SHP77 (cell line): ENCODE results near the gene EFCAB5.
A peak's percentile ranks its signal among the peaks of the same experiment; 100 is the strongest.
"Not testable (repeated sequence)": the region's sequence is repeated elsewhere in the genome, so short reads cannot be mapped to it uniquely, and the experiment has no call there.

ENCODE experiments used
- DNase-seq, 2 experiments: peaks; one replicate each; lab custom pipeline; 2025; lab: John Stamatoyannopoulos, UW

Gene EFCAB5

DNA sequence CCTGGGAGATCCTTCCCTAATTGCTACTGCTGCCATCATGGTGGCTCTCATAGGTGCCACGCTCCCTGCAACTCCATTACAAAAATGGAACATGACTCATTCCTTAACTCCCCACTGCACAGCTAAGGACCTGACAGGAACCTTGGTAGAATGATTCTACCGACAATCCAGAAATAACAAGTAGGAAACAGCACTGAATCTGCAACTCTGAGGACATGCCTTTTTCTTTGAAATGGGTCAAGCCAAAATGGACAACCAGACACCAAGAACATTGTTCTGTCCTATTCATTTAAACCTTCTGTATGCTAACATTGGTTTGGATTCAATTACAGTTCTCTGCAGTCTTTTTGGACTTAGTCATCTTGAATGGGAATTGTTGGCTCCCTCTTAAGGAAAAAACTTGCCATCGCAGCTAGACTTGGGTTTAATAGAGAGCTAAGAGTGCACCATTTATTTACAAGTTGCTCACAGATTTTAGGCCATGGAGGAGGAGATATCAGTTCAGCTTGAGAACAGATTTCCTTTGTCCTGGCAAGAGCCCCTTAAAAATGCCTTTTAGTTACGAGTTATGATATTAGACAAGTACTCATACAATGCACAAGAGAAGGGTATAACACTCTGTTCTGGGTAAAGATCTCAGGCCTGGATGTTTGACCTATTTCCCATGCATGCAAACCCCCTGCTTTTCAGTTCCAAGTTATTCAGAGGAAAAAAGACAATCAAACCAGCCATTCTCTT, 154.2 kb downstream of the EFCAB5 start:
- peak in 1 of 2 experiments; percentile 1 for DNase-seq

- DNase-seq, result no peak
Measured at GRCh38 chr17:30101686-30102390, 160.4 kb downstream of the EFCAB5 start.

GRCh38 chr17:30103921-30104320, 162.5 kb downstream of the EFCAB5 start:
- DNase-seq, result no peak

DNA sequence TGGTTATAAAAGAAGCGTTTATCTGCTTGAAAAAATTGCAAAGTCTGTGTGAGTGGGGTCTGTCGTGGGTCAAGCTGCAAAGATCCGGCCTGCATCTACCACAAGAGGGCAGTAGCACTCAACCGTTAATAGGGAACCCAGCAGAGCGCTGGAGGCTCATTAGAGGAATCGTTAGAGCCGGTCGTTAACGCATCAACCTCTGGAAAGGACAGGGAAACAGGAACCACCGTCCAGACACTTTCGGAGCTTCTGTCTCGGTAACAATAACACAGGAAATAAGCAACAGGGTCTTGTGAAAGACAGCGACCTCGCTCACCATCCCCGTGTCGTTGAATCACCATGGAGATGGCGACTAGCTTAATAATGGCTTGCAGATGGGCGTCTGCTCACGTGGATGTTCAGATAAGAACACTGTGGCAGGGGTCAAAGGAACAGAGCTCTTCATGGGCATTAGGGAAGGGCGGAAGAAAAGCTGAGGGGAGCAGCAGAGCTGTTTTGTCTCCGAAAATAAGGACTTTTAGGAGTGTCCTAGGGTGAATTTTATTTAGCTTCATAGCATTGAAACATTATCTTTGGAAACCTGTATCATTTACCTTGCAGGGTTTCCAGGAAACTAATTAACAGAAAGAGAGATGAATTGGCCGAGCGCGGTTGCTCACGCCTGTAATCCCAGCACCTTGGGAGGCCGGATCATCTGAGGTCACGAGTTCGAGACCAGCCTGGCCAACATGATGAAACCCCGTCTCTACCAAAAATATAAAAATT, 163.3 kb downstream of the EFCAB5 start:
- peak; percentile 90 to 97 for DNase-seq

DNA sequence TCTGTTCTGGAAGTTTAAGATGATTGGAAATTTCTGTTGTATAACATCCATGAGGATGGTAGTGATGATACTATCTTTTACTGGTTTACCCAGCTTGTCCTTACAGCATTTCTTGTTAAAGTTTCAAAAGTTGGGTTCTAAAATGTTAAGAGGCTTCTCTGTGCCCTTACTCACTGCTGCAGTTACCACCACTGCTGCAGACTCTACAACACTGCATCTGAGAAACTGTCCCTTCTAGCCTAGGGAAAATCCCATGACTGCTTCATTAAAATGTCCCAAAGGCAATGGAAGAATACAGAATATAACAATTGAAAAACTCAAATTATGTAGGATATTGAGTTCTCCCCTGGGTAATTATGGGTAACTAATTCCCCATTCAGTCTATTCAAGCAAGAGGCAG, 171.4 kb downstream of the EFCAB5 start:
- DNase-seq, result no peak

- peak in 1 of 2 experiments; percentile 19 for DNase-seq
Measured at GRCh38 chr17:30113213-30113612, 171.8 kb downstream of the EFCAB5 start.

DNA sequence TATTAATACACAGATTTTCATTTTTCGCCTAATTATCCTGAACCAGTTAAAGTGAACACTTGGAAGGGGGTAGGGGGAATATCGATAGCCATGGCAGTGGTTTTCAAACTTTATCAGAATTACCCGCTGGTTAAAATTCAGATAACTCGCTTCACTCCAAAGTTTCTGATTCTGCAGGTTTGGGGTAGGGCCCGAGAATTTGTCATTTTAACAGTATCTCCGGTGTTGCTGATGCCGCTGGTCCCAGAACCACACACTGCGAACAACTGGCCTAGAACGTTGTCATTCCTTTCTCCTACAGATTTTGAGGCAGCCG, 174.9 kb downstream of the EFCAB5 start:
- no peak for DNase-seq

DNA sequence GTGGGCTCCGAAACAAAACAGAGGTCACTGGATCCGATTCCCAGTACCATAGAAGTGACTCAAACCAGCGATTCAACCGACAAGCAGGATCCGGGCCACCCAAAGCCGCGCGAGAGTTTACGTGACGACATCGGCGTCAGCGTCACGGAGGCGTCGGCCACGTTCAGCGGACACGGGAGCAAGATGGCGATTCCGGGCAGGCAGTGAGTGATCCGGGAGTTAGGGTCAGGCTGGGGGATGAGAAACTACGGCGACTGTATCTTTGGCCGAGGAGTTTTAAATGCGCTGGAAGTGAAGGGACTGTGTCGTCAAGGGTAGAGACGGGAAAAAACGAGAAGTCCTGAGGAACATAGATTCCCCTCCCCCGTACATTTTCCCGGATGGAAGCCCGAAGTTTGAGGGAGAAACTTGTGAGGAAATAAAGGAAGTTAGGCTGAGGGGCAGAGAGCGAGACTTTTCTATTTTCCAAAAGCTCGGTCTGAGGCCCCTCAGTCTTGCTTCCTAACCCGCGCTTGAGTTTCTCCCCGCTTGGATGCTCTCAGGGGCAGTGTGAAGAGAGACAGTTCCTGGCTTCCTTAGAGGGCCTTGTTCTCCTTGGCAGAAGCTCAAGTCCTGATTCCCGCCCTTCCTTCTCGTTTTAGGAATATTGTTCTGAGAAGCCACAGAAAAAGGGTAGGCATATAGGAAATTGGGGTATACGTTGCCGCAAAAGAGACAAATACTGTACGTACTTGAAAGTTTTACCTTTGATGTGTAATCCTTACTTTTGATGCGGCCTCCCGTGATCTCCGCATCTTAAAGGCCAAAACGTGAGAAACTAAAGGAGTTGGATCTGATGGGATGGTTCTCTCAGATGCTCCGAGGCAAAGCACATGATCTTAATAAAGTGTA, 175.5 kb downstream of the EFCAB5 start, which contains the start of gene NSRP1:
TSS of gene NSRP1 (plus strand) at position 156 of the 891 bp plus-strand sequence. CDS start at position 184, 28 bp downstream.
- DNase-seq, result peak; percentile 89 to 95

DNA sequence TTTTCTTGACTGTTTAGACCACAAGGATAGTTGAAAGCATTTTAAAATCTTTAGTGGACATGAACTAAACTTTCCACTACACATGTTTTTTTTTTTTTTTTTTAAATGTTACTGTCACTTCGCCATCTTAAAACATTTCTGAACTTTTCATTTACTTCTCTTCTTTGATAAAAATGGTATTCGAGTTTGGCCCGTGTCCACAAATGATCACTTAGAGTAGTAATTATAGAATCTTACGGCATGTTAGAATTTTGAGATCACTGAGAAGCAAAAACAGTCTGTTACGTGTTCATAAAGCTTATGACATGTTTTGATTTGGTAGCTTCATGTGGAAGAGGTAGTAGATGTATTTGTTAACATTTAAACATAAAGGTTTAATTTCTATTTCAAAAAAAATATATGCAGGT, 176.2 kb downstream of the EFCAB5 start:
- DNase-seq, result no peak

DNA sequence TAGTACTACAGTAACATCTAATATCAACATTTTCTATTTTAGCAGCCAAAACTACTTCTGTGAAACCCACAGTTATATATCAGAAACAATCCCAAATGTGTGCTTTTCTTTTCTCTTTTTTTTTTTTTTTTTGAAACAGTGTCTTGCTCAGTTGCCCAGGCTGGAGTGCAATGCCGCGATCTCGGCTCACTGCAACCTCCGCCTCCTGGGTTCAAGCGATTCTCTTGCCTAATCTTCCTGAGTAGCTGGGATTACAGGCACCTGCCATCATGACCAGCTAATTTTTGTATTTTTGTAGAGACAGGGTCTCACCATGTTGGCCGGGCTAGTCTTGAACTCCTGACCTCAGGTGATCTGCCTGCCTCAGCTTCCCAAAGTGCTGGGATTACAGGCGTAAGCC, 177.2 kb downstream of the EFCAB5 start:
- not testable (repeated sequence) for DNase-seq

GRCh38 chr17:30124273-30124796, 182.9 kb downstream of the EFCAB5 start:
- DNase-seq, result no peak

- no peak for DNase-seq
Measured at GRCh38 chr17:30130121-30130520, 188.7 kb downstream of the EFCAB5 start.

- no peak for DNase-seq
Measured at GRCh38 chr17:30132615-30133014, 191.2 kb downstream of the EFCAB5 start.

DNA sequence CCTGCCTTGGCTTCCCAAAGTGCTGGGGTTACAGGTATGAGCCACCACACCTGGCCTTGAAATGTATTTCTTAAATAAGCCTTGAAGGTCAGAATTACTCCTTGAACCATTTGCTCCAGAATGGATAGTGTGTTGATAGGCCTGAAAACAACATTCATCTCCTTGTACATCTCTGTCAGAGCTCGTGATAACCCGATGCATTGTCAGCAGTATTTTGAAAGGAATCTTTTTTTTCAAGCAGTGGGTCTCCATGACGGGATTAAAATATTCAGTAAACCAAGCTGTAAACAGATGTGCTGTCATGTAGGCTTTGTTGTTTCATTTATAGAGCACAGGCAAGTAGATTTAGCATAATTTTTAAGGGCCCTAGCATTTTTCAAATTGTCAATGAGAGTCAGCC, 191.8 kb downstream of the EFCAB5 start:
- no peak for DNase-seq

DNA sequence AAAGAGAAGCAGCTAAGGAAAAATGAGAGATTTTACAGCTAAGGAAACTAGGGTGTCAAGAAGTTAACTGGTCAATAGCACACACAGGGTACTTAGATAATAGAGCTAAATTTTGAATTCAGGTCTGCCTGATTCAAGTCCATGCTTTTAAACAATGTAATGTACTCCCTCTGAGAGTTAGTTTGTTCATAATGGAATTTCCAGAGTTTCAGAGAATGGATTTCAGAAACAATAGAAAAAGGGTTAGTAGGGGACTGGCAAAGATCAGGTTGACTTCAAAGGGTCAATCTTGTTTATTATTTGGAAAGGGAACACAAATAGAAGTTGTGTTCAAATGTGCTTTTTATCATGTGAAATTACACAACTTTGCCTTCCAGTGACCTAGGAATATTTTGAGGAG, 193.1 kb downstream of the EFCAB5 start:
- no peak for DNase-seq

GRCh38 chr17:30137158-30137557, 195.7 kb downstream of the EFCAB5 start:
- no peak for DNase-seq

DNA sequence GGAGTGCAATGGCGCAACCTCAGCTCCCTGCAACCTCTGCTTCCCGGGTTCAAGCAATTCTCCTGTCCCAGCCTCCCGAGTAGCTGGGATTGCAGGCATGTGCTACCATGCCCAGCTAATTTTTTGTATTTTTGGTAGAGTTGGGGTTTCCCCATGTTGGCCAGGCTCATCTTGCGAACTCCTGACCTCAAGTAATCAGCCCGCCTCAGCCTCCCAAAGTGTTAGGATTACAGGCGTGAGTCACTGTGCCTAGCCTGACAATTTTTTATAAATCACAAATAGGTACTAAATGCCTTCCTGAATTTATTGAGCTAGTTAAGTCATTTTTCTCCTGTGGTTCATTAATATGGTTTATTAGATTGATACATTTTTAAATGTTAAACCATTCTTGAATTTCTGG, 206.4 kb downstream of the EFCAB5 start:
- not testable (repeated sequence) for DNase-seq

DNA sequence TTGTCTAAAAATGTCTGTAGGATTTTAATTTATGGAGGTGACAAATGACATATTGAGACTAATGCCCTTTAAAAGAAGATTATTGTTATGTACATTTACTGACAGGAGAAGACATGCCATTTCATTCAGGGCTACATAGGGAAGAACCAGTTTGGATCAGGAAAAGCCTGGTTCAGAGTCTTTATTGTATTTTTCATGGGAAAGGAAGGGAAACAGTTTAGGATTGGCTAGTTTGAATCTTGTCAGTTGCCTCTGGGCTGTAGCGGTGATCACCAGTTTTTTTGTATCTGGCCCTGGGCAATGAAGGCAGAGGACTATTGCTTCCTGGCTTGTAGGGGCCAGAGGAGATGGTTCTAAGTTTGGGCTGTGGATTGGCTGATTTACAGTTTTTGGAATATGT, 206.9 kb downstream of the EFCAB5 start:
- DNase-seq, result no peak

GRCh38 chr17:30151471-30151870, 210.0 kb downstream of the EFCAB5 start:
- no peak for DNase-seq

DNA sequence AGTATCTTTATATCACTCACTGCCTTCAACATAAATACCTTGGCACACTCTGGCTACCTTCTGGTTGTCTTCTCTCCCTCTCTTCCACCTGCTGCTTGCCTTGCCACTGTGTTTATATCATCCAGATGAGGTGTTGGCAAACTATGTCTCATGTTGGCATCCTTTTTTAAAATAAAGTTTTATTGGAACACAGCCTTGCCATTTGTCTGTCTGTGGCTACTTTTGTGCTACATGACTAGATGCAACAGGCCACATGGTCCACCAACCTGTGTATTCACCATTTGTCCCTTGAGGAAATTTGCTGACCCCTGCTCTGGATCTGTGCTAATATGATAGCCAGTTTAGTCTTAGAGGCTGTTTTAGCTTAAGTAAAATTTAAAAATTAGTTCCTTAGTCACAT, 212.0 kb downstream of the EFCAB5 start:
- no peak for DNase-seq

DNA sequence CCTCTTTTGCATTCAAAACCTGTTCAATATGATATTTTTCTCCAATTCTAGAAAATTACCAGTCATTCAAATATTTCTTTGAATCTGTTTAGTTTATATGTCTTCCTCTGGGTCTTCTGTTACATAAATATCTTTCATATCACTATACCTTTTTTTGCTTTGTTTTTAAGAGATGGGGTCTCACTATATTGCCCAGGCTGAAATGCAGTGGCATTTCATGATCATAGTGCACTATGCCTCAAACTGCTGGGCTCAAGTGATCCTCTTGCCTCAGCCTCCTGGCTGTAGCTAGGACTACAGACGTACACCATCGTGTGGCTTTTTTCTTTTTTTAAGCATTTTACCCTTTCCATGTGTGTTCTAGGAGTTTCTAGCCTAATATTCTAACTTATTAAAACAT, 214.0 kb downstream of the EFCAB5 start:
- DNase-seq, result no peak
